Measurements from ENCODE around the gene HSPB6. TPM values are rescaled to one million over a fixed set of nuclear protein-coding genes. Genes with fewer than 3 reads are reported as not detected.

Gene HSPB6
- total and polyA plus RNA-seq, 8 donors: 3.4 to 59.8 (median 14.8) TPM

- ATAC-seq: peak; percentile 94 to 96 (median 96)
- TF ChIP-seq CTCF (IDR thresholded peaks at IDR 0.05): no peak
- peak; percentile 96 to 99 (median 99) for DNase-seq
- Histone ChIP-seq H3K27me3 (no peaks in the 10 kb centered on the region), H3K9me3 (no peaks in the 10 kb centered on the region), H3K27ac (peak within 1 kb of the TSS; percentile 85 to 89 (median 86)), H3K36me3 (peaks cover 0 to 3% (median 0%) of the 10 kb centered on the region in 3 donors), H3K4me3 (peak within 1 kb of the TSS; percentile 68 to 93 (median 80)), H3K4me1 (peaks cover 0 to 17% (median 8%) of the 10 kb centered on the region in 3 donors)
- 0% methylated on average over 53 of the region's 53 CpGs for WGBS, 2 donors
- intact Hi-C loops (cut with DNase I): no loop called here
- FAIRE-seq: peak; percentile 96
Measured at GRCh38 chr19:35757749-35758608, 1.1 kb upstream of the HSPB6 start, which contains the start of gene PROSER3. PROSER3 (plus strand) TSS chr19:35758176; CDS start chr19:35758216, 40 bp downstream.

GRCh38 chr19:35757231-35757748 is 461 bp upstream of the HSPB6 start:
- ATAC-seq (peak; percentile 13 to 28 (median 19)), DNase-seq (peak in 4 of 6 donors; percentile 62 to 73 (median 73)), FAIRE-seq (no peak)
- intact Hi-C loops (cut with DNase I): no loop called here
- H3K4me3 ChIP-seq: peak overlapping the region; percentile 23 to 93 (median 80)
- WGBS, 2 donors: 7 to 13% methylated on average over 18 to 19 of the region's 19 CpGs
- H3K36me3 ChIP-seq: peaks cover 0 to 4% (median 0%) of the 10 kb centered on the region in 3 donors
- TF ChIP-seq CTCF (IDR thresholded peaks at IDR 0.05): no peak
- H3K27me3 ChIP-seq: no peaks in the 10 kb centered on the region
- H3K27ac ChIP-seq: peak overlapping the region; percentile 85 to 89 (median 86)
- peaks cover 0 to 17% (median 8%) of the 10 kb centered on the region in 3 donors for H3K4me1 ChIP-seq
- H3K9me3 ChIP-seq: no peaks in the 10 kb centered on the region

- H3K27me3 ChIP-seq: no peaks in the 10 kb centered on the region
- WGBS, 2 donors: 74 to 76% methylated on average over 53 to 74 of the region's 74 CpGs
- intact Hi-C loops (cut with DNase I): no loop called here
- FAIRE-seq (no peak), DNase-seq (peak in 3 of 6 donors; percentile 51 to 83 (median 64)), ATAC-seq (no peak)
- peak overlapping the region in 2 of 4 donors; percentile 70 to 91 for H3K4me3 ChIP-seq
- H3K36me3 ChIP-seq: peaks cover 0 to 4% (median 0%) of the 10 kb centered on the region in 3 donors
- peak overlapping the region in 3 of 4 donors; percentile 25 to 87 (median 85) for H3K27ac ChIP-seq
- TF ChIP-seq CTCF (IDR thresholded peaks at IDR 0.05): no peak
- H3K4me1 ChIP-seq: peaks cover 0 to 17% (median 8%) of the 10 kb centered on the region in 3 donors
- no peaks in the 10 kb centered on the region for H3K9me3 ChIP-seq
Measured at GRCh38 chr19:35755550-35756376, 1.1 kb downstream of the HSPB6 start.

GRCh38 chr19:35755131-35755549 is 1.7 kb downstream of the HSPB6 start:
- DNase-seq: peak in 1 of 6 donors; percentile 35
- no peak for TF ChIP-seq CTCF (IDR thresholded peaks at IDR 0.05)
- peak overlapping the region in 1 of 4 donors; percentile 70 for H3K4me3 ChIP-seq
- no peaks in the 10 kb centered on the region for H3K27me3 ChIP-seq
- ATAC-seq: no peak
- no peak for FAIRE-seq
- peaks cover 0 to 4% (median 0%) of the 10 kb centered on the region in 3 donors for H3K36me3 ChIP-seq
- intact Hi-C loops (cut with DNase I): no loop called here
- H3K27ac ChIP-seq: no peak overlapping the region
- WGBS, 2 donors: 82 to 88% methylated on average over 17 of the region's 17 CpGs
- H3K9me3 ChIP-seq: no peaks in the 10 kb centered on the region
- peaks cover 0 to 17% (median 8%) of the 10 kb centered on the region in 3 donors for H3K4me1 ChIP-seq
